Panc1 (cell line): Measurements from ENCODE around the gene TUFT1.

Source experiments
- CTCF ChIP-seq: fragments of 450-650 bp; IDR thresholded peaks from 2 replicates; pipeline ENCODE4 v1.5.1; 2017; ENCODE audit warnings: mild to moderate bottlenecking
- POLR2AphosphoS5 ChIP-seq: IDR thresholded peaks from 2 replicates; pipeline ENCODE4 v1.6.1; 2012; ENCODE audit warnings: mild to moderate bottlenecking, low read depth, low read length, moderate library complexity
- REST ChIP-seq, 2 experiments: IDR thresholded peaks; 2 replicates each; pipeline ENCODE4 v1.6.1; 2011 to 2012; ENCODE audit warnings: low read depth in 2 of 2, control low read depth in 1 of 2, low read length in 1 of 2, mild to moderate bottlenecking in 1 of 2, moderate library complexity in 1 of 2; ENCODE audit not compliant: insufficient read depth in 1 of 2
- SIN3A ChIP-seq: IDR thresholded peaks from 2 replicates; pipeline ENCODE4 v1.6.1; 2012; ENCODE audit warnings: low read depth, mild to moderate bottlenecking, low read length, moderate library complexity, borderline replicate concordance; ENCODE audit not compliant: insufficient read depth
- TCF7L2 ChIP-seq: IDR thresholded peaks from 2 replicates; pipeline ENCODE4 v1.6.1; 2011; ENCODE audit warnings: mild to moderate bottlenecking, low read depth, low read length, inconsistent platforms

- TF ChIP-seq CTCF (no peak), REST (IDR thresholded peaks at IDR 0.05; ENCODE audit: insufficient read depth in 1 of 2, low read depth in 2 of 2, low read length in 1 of 2) (no peak), TCF7L2 (no peak), POLR2AphosphoS5 (no peak), SIN3A (no peak)
Observed at GRCh38 chr1:151508833-151509232, 31.3 kb upstream of the TUFT1 start.
